Adrenal gland (tissue), 5 donors: ENCODE data around the gene C20orf141.

Experiments used
- POLR2A ChIP-seq, 2 donors: fragments of 450-650 bp; IDR thresholded peaks; one replicate each; pipeline ENCODE4 v1.6.1; 2017; ENCODE audit warnings: antibody characterized with exemption in 2 of 2, mild to moderate bottlenecking in 2 of 2, moderate library complexity in 1 of 2
- TF ChIP-seq, protein P1 (sequence below), 6 experiments: fragments of 450-650 bp in 4 of 6; fragments of 200-600 bp in 2 of 6; sonication (generic) in 1 of 6; IDR thresholded peaks; 1 replicate in 5 of 6; 2 replicates in 1 of 6; pipeline versions ENCODE4 v1.5.1 to v1.8.0; 2016 to 2021; ENCODE audit warnings: antibody characterized with exemption in 6 of 6, mild to moderate bottlenecking in 2 of 6, moderate library complexity in 1 of 6
- donor health status: DM: no; HTN: no; CAD: no.

DNA sequence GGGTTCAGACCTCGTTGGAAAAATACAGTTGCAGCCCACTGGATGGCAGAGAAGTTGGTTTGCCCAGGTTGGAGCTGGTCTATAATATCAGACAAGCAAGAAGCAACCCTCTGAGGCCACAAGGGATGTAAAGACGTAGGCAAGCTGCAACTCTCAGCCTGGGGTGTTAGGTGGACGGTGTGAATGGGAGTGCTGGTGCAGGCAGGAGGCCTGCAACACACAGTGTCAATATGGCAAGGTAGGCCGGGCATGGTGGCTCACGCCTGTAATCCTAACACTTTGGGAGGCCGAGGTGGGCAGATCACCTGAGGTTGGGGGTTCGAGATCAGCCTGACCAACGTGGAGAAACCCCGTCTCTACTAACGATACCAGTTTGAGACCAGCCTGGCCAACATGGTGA, 36.3 kb downstream of the C20orf141 start:
- TF ChIP-seq POLR2A (IDR thresholded peaks at IDR 0.05): no peak
- TF ChIP-seq, protein P1, sequence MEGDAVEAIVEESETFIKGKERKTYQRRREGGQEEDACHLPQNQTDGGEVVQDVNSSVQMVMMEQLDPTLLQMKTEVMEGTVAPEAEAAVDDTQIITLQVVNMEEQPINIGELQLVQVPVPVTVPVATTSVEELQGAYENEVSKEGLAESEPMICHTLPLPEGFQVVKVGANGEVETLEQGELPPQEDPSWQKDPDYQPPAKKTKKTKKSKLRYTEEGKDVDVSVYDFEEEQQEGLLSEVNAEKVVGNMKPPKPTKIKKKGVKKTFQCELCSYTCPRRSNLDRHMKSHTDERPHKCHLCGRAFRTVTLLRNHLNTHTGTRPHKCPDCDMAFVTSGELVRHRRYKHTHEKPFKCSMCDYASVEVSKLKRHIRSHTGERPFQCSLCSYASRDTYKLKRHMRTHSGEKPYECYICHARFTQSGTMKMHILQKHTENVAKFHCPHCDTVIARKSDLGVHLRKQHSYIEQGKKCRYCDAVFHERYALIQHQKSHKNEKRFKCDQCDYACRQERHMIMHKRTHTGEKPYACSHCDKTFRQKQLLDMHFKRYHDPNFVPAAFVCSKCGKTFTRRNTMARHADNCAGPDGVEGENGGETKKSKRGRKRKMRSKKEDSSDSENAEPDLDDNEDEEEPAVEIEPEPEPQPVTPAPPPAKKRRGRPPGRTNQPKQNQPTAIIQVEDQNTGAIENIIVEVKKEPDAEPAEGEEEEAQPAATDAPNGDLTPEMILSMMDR (IDR thresholded peaks at IDR 0.05): no peak
